ENCODE measurements around the gene MMP17.
"Not testable (repeated sequence)": the region's sequence is repeated elsewhere in the genome, so short reads cannot be mapped to it uniquely, and the experiment has no call there.

- TF ChIP-seq EZH2phosphoT487 (IDR thresholded peaks at IDR 0.05; ENCODE audit: low read depth, severe bottlenecking, unreplicated experiment); EZH2 (IDR thresholded peaks at IDR 0.05; ENCODE audit: borderline replicate concordance); CTCF (IDR thresholded peaks at IDR 0.05; ENCODE audit: poor library complexity): not testable (repeated sequence)
Observed at GRCh38 chr12:131885076-131885475, 56.9 kb downstream of the MMP17 start.
